Progenitor cell of endocrine pancreas (in vitro differentiated cells): ENCODE results near the gene OAS2. TPM values are rescaled to one million over a fixed set of nuclear protein-coding genes. Genes with fewer than 3 reads are reported as not detected.

Source experiments
- DNase-seq: peaks from one replicate; pipeline ENCODE4 v3.0.0; 2021; ENCODE audit warnings: low spot score; ENCODE audit not compliant: unreplicated experiment
- H3K27ac Mint-ChIP-seq: 2 replicates; pipeline ENCODE4 v1.8.0; 2021; ENCODE audit warnings: mild to moderate bottlenecking, moderate library complexity, mixed read lengths
- H3K27me3 Mint-ChIP-seq: 2 replicates; pipeline ENCODE4 v1.8.0; 2021; ENCODE audit warnings: mixed read lengths
- H3K36me3 Mint-ChIP-seq: 2 replicates; pipeline ENCODE4 v1.8.0; 2022; ENCODE audit warnings: mixed read lengths; ENCODE audit not compliant: insufficient read depth
- H3K4me1 Mint-ChIP-seq: 2 replicates; pipeline ENCODE4 v1.8.0; 2021; ENCODE audit warnings: low read depth, mixed read lengths
- H3K4me3 Mint-ChIP-seq: 2 replicates; pipeline ENCODE4 v1.8.0; 2021; ENCODE audit warnings: low read depth, mild to moderate bottlenecking, moderate library complexity, mixed read lengths
- H3K9me3 Mint-ChIP-seq: 2 replicates; pipeline ENCODE4 v1.8.0; 2021; ENCODE audit warnings: low read depth, mixed read lengths
- total RNA-seq: library from RNA; stranded (reverse); gene quantifications from 2 replicates; pipeline ENCODE4 v1.2.1, GENCODE V29; 2021
- TF ChIP-seq, protein P1 (sequence below): fragments of 200-600 bp; sonication (generic); IDR thresholded peaks from one replicate; pipeline ENCODE4 v1.5.0; 2021; ENCODE audit warnings: antibody characterized with exemption, mild to moderate bottlenecking; ENCODE audit not compliant: unreplicated experiment

Gene OAS2
- total RNA-seq, 1 donor from 2014 or later: not detected

DNA sequence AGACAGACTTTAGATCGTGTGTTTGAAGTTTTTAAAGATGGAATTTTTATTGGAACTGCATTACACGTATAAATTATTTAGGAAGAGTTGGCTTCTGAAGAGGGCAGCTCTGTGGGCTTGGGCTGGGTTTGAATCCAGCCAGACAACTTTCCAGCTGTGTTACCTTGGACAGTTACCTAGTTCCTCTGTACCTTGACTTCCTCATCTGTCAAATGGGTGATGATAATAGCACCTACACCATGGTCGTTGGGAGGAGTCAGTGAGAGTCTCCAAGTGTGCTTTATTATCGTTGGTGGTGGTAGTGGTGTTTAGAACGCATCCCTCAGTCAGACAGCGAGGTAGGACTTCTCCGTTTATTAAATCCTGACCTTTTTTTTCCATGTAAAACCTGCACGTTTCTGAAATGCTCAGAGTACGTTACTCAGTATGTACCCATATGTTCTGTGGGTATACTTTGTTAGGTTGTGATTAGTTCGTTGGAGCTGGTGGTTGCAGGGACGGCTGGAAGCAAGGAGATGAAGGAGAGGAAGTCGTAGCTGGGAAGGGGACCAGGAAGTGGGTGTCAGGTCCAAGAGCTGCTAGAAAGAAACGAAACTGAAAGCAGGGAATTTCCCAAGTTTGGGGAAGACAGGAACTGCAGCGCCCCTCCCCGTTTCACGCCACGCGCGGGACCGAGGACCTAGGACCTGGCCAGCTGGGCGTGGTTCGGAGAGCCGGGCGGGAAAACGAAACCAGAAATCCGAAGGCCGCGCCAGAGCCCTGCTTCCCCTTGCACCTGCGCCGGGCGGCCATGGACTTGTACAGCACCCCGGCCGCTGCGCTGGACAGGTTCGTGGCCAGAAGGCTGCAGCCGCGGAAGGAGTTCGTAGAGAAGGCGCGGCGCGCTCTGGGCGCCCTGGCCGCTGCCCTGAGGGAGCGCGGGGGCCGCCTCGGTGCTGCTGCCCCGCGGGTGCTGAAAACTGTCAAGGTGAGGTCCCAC, 40.3 kb upstream of the OAS2 start, which contains the start of gene OAS3:
TSS of gene OAS3 (plus strand) at position 734 of the 979 bp plus-strand sequence. CDS start at position 791, 57 bp downstream.
- DNase-seq: no peak
- Mint-ChIP-seq H3K4me3 (peak within 1 kb of the TSS; percentile 68), H3K4me1 (peaks cover 4% of the 10 kb centered on the region), H3K9me3 (peaks cover 3% of the 10 kb centered on the region), H3K27ac (no peak within 1 kb of the TSS), H3K36me3 (no peaks in the 10 kb centered on the region), H3K27me3 (peaks cover 45% of the 10 kb centered on the region)
- TF ChIP-seq, protein P1, sequence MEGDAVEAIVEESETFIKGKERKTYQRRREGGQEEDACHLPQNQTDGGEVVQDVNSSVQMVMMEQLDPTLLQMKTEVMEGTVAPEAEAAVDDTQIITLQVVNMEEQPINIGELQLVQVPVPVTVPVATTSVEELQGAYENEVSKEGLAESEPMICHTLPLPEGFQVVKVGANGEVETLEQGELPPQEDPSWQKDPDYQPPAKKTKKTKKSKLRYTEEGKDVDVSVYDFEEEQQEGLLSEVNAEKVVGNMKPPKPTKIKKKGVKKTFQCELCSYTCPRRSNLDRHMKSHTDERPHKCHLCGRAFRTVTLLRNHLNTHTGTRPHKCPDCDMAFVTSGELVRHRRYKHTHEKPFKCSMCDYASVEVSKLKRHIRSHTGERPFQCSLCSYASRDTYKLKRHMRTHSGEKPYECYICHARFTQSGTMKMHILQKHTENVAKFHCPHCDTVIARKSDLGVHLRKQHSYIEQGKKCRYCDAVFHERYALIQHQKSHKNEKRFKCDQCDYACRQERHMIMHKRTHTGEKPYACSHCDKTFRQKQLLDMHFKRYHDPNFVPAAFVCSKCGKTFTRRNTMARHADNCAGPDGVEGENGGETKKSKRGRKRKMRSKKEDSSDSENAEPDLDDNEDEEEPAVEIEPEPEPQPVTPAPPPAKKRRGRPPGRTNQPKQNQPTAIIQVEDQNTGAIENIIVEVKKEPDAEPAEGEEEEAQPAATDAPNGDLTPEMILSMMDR: no peak

DNA sequence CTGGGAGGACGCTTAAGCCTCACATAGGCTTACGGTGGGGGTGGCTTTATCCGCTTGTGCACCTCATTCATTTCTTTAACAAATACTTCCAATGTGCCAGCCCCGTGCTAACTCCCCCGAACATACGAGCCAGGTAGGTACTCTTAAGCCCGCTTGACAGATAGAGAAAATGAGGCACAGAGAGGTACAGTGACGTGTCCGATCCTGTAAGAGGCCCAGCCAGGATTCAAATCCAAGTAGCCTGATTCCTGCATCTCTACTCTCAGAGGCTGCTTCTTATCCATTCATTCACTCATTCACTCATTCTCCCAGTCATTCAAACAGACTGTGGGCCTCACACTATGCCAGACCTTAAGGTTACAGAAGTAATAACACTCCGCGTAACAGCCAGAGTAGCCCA, 39.6 kb upstream of the OAS2 start:
- Mint-ChIP-seq H3K4me3 (peak overlapping the region; percentile 68), H3K27me3 (peaks cover 45% of the 10 kb centered on the region), H3K4me1 (peaks cover 4% of the 10 kb centered on the region), H3K27ac (no peak overlapping the region), H3K36me3 (no peaks in the 10 kb centered on the region), H3K9me3 (peaks cover 3% of the 10 kb centered on the region)
- TF ChIP-seq, protein P1: no peak
- DNase-seq: no peak

DNA sequence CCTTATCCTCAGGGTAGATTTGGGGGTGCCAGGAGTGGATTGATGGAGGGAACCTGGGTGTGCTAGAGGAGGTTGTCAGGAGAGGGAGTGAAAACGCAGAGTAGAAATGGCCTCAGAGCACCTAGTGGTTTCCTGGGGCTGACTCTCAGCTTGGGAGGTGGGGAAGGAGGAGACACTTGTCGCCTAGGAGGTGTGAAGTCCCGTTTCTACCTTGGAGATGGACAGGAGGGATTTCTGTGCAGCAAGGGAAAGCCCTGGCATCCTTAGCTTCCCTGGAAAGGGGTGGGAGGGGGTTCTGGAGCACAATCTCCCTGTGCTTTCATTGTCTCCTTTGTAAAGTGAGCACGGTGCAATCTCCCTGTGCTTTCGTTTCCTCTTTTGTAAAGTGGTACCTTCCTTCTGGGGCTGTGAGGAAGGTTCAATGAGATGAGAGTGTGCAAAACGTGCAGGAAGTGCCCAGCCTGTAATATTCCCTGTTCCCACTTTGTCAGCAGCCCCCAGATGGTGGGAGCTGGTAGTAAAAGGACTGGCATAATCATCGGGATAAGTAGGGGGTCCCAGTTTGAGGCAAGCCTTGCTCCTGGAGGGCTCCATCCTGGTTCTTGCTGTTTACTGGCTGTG, 38.4 kb upstream of the OAS2 start:
- DNase-seq: no peak
- Mint-ChIP-seq H3K36me3 (no peaks in the 10 kb centered on the region), H3K4me1 (peaks cover 4% of the 10 kb centered on the region), H3K4me3 (no peak overlapping the region), H3K27ac (no peak overlapping the region), H3K9me3 (peaks cover 3% of the 10 kb centered on the region), H3K27me3 (peaks cover 48% of the 10 kb centered on the region)
- TF ChIP-seq, protein P1: no peak

DNA sequence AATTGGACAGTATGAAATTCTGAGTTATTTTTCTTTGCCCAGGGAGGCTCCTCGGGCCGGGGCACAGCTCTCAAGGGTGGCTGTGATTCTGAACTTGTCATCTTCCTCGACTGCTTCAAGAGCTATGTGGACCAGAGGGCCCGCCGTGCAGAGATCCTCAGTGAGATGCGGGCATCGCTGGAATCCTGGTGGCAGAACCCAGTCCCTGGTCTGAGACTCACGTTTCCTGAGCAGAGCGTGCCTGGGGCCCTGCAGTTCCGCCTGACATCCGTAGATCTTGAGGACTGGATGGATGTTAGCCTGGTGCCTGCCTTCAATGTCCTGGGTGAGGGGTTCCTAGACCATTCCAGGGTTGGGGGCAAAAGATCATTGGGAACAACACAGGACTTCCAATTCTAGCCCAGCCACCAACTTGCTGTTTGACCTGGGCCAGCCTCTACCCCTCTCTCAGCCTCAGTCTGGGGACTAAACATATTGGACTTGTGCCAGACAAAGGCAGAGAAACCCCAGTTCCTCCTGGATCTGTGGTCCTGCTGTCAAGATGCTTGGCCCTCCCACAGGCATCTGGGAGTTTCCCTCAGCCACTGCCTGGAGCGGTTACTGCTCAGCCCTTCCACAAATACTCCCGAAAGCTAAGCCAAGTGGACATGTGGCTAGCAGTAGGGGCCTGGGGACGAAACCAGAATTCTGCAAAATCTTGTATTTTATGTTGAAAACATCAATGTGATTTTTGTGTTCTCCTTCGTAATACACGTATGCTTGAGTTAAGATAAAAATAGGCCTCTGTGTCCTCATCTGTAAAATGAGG, 36.6 kb upstream of the OAS2 start:
- H3K4me3 Mint-ChIP-seq: no peak overlapping the region
- DNase-seq: no peak
- H3K36me3 Mint-ChIP-seq: no peaks in the 10 kb centered on the region
- TF ChIP-seq, protein P1: no peak
- peaks cover 4% of the 10 kb centered on the region for H3K4me1 Mint-ChIP-seq
- peaks cover 38% of the 10 kb centered on the region for H3K27me3 Mint-ChIP-seq
- H3K9me3 Mint-ChIP-seq: no peaks in the 10 kb centered on the region
- H3K27ac Mint-ChIP-seq: no peak overlapping the region

DNA sequence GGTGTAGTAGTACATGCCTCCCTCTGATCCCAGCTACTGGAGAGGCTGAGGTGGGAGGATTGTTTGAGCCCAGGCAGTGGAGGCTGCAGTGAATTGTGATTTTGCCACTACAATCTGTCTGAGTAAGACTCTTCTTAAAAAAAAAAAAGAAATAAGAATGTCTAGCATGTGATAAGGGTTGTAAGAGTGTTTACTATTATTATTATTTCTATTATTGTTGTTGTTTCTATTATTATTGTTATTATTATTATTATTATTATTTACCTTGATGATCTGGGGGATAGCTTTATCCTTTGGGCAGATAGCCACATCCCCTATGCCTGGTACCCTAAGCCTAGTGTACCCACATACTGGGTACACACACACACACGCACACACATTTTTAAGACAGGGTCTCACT, 35.7 kb upstream of the OAS2 start:
- Mint-ChIP-seq H3K27ac (no peak overlapping the region), H3K9me3 (no peaks in the 10 kb centered on the region), H3K4me1 (peaks cover 4% of the 10 kb centered on the region), H3K27me3 (peaks cover 32% of the 10 kb centered on the region), H3K4me3 (no peak overlapping the region), H3K36me3 (no peaks in the 10 kb centered on the region)
- TF ChIP-seq, protein P1: no peak
- DNase-seq: no peak
